Activated naive CD4-positive, alpha-beta T cell treated with anti-CD3 and anti-CD28 coated beads, Interleukin-2, amount 50 U/mL, for 16 hours (primary cell): ENCODE data around the gene PLA2G6.

Source experiments
- DNase-seq: peaks from one replicate; pipeline ENCODE4 v3.0.0-alpha.2; 2020

Gene PLA2G6

GRCh38 chr22:38107692-38108515 is 73.7 kb downstream of the PLA2G6 start:
- DNase-seq, result no peak

- DNase-seq, result no peak
These were observed 74.6 kb downstream of the PLA2G6 start for GRCh38 chr22:38106814-38107578.

GRCh38 chr22:38104084-38104483 is 77.5 kb downstream of the PLA2G6 start:
- no peak for DNase-seq

- no peak for DNase-seq
These were observed 78.0 kb downstream of the PLA2G6 start for GRCh38 chr22:38103641-38104040.

GRCh38 chr22:38098410-38099249 is 83.0 kb downstream of the PLA2G6 start:
- no peak for DNase-seq

GRCh38 chr22:38097557-38098409 is 83.8 kb downstream of the PLA2G6 start:
- DNase-seq, result no peak

GRCh38 chr22:38097058-38097457 is 84.6 kb downstream of the PLA2G6 start:
- DNase-seq, result no peak

GRCh38 chr22:38089474-38089851 is 92.2 kb downstream of the PLA2G6 start:
- DNase-seq, result no peak

GRCh38 chr22:38088629-38089473 is 92.8 kb downstream of the PLA2G6 start:
- DNase-seq, result no peak

- DNase-seq, result no peak
These were observed 93.8 kb downstream of the PLA2G6 start for GRCh38 chr22:38087855-38088254.

GRCh38 chr22:38086942-38087341 is 94.7 kb downstream of the PLA2G6 start:
- DNase-seq, result no peak

- no peak for DNase-seq
These were observed 95.4 kb downstream of the PLA2G6 start for GRCh38 chr22:38086001-38086845.

- no peak for DNase-seq
These were observed 96.1 kb downstream of the PLA2G6 start for GRCh38 chr22:38085501-38085900.

- DNase-seq, result no peak
These were observed 96.6 kb downstream of the PLA2G6 start for GRCh38 chr22:38085056-38085455.

GRCh38 chr22:38083931-38084631 is 97.5 kb downstream of the PLA2G6 start, which contains the start of gene SLC16A8:
Gene SLC16A8 (minus strand): TSS chr22:38084184. CDS start chr22:38082873, 1,311 bp downstream.
- DNase-seq, result no peak

GRCh38 chr22:38082986-38083710 is 98.5 kb downstream of the PLA2G6 start:
- no peak for DNase-seq

- DNase-seq, result no peak
These were observed 99.4 kb downstream of the PLA2G6 start for GRCh38 chr22:38081941-38082828.

GRCh38 chr22:38081636-38081940 is 100.0 kb downstream of the PLA2G6 start:
- no peak for DNase-seq
